Ecto neural progenitor cell (in vitro differentiated cells): ENCODE data around the gene KRTAP1-4.
"Not testable (repeated sequence)": the region's sequence is repeated elsewhere in the genome, so short reads cannot be mapped to it uniquely, and the experiment has no call there.

ENCODE experiments used
- DNase-seq: peaks from one replicate; pipeline ENCODE4 v3.0.0-alpha.2; 2018; ENCODE audit warnings: low spot score

The KRTAP1-4 gene, protein sequence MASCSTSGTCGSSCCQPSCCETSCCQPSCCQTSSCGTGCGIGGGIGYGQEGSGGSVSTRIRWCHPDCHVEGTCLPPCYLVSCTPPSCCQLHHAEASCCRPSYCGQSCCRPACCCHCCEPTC

DNA sequence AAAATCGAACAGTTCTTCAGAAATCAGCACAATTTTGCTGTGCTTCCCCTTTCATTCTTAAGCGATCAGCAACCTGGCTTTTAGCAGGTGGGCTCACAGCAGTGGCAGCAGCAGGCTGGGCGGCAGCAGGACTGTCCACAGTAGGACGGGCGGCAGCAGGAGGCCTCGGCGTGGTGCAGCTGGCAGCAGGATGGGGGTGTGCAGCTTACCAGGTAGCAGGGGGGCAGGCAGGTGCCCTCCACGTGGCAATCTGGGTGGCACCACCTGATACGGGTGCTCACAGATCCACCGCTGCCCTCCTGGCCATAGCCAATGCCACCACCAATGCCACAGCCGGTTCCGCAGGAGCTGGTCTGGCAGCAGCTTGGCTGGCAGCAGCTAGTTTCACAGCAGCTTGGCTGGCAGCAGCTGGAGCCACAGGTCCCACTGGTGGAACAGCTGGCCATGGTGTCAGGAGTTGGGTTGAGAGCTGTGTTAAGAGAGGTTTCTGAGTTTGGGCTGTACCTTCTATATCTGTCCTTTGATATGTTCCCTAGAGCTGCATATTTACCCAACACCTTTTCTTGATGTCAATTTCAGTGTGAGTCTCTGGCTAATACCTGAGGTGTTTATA, at the start of gene KRTAP1-4:
TSS of gene KRTAP1-4 (minus strand) at position 563 of the 613 bp plus-strand sequence. CDS start at position 446, 117 bp downstream.
- no peak for DNase-seq

DNA sequence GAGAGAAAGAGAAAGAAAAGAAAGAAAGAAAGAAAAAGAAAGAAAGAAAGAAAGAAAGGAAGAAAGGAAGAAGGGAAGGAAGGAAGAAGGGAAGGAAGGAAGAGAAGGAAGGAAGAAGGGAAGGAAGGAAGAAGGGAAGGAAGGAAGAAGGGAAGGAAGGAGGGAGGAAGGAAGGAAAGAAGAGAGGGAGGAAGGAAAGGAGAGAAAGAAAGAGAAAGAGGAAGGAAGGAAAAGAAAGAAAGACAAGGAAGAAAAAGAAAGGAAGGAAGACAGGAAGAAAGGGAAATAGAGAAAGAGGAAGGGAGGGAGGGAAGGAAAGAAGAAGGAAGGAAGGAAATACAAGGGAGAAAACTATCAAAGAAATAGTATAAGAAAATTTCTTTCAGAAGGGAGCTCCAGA, 46.8 kb upstream of the KRTAP1-4 start:
- no peak for DNase-seq

DNA sequence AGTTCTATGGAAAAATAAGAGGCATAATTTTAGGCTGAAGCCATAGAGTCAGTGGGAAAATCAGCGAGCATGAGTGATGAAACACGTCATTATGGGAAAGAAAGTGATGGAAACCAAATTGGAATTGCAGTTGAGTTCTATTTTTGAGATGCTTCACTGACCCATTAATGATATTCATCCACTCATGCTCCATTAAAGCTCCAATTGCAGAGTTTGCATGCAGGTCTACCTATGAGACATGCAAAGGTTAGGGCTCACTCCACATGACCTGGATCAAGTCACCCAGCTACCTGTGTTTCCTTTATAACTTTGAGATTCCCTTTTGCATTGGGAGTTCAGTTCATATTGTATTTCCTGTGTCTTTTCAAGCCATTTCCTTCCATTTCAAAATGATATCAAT, 43.7 kb upstream of the KRTAP1-4 start:
- DNase-seq = no peak

DNA sequence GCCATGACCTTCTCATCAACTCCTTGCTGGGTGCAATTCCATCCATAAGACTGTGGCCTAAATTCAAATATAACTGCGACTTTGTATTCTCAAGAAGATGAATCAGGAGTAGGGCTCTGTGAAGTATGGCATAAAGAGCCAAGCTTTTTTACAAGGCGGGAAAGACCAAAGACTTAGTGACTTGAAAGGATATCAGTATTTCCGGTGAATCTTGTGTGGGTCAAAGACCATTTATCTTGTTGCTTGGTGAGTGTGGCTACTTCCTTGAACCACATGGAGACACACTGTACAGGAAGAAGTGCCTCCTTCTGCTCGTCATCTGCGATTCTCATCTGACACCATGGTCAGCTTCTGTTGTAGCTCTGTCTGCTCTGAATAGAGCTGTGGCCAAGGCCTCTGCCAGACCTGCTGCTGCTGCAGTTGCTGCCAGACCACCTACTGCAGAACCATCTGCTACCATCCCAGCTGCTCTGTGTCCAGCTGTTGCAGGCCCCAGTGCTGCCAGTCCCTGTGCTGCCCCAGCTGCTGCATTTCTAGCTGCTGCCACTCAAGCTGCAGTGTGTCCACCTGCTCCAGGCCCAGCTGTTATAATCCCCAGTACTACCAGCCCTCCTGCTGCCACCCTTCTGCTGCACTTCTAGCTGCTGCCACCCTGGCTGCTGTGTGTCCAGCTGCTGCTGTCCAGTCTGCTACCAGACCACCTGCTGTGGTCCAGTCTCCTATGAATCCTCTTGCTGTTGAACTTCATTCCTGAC, 41.8 kb upstream of the KRTAP1-4 start:
- no peak for DNase-seq

DNA sequence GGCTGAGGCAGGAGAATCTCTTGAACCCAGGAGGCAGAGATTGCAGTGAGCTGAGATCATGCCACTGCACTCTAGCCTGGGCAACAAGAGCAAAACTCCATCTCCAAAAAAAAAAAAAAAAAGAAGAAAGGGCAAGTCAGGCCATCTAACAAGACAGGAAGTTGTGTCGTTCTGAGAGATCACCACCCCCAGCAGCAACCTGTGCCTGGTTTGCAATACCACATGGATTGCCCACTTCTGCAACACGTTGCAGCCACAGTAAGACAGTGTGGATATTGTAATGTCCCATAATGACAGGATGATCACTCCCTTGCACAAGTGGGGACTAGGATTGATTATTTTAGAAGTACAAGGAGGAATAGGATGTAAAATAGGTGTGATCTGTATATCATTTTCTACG, 39.0 kb upstream of the KRTAP1-4 start:
- no peak for DNase-seq

DNA sequence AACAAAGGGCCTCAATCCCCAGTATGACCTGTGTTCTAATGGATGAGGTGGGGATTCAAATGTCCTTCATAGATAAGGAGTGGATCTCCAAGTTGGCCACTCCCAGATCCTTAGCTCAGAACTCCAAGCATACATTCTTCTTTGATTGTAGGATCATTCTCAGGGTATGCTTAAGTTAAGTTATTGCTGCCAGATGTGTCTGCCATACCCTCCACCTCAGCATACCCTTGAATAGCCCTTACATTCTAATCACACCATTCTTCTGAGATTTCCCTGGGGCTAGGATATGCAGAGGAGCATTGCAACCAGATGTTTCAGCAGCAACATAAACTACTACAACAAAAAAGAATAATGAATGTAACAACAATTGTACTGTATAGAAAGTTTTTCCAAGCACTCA, 37.3 kb upstream of the KRTAP1-4 start:
- no peak for DNase-seq

DNA sequence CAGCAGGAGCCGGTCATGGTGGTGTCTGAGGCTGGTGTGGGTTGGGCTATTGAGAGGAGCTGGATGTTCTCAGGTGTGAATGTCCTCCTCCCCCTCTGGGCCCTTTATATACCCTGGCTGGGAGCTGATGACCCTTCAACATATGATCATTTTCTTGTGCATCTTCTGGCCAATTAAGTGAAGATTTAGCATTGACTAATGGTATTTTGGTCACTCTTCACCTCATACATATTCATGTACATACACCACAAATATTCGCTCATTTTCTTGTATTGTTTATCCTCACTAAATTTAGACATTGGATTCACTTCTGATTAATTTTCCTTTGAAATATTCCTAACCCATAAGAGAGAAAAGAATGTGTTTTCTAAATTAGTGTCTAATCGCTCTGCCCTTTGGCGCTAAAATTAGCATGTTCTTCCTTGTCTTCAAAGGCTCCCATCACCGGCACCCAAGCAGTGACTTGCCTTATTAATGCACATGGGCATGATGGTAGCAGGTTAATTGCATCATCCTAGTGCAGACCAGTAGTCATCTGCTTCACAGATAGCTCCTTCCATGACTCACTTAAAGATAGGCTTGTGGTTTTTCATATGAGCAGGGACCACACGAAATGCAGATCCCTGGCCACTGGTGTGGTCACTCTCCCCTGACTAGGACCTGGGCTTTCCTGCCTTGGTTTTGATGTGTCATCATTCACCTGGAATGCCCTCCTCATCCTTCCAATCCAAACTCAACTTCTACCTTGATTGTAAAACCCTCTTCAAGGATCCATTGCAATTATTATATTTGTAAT, 36.0 kb upstream of the KRTAP1-4 start, which contains the start of gene KRTAP2-4:
TSS of gene KRTAP2-4 (minus strand) at position 51 of the 796 bp plus-strand sequence. CDS start at position 17, 34 bp downstream.
- DNase-seq = no peak

DNA sequence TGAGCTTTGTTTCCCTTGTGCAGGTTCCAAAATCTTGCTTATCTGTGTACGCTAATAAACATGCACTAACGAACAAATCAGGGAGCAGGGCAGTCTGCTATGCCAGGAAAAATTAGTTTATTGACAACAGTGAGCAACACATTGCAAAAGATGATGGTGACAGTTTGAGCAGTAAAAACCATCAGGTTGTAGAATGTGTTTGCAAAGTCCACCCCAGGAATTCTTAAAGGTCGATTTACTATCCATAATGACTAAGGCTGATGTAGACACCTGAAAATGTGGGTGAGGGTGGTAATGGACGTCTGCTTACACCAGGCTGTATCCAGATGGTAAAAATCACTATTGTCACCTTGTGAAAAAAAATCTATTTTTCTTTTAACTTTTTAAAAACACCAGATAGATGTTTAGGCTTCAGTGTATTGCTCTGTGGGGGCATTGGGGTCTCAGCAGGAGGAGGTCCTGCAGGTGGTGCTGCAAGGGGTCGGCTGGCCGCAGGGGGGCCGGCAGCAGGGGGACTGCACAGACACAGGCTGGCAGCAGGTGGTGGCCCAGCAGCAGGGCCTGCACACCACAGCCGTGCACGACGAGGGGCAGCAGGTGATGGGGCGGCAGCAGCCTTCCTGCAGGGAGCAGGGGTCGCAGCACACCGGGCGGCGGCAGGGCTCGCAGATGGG, 35.2 kb upstream of the KRTAP1-4 start:
- DNase-seq = not testable (repeated sequence)

DNA sequence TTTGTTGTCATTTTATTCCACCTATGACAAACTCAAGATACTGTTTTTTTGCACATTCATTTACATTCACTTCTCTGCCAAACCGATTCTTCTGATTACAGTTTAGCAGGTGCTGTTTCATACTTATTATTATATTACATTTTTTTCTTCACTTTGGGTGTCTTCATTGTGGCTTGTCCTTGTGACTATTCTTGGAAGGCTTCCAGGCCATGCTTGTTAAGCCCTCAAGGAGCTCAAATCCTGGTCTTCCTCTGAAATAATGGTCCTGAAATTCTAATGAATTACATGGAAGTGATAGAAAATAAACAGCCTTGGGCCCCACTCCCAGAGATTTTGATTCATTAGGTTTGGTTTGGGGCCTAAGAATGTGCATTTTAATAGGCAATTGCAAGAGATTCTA, 34.3 kb upstream of the KRTAP1-4 start:
- DNase-seq = no peak

DNA sequence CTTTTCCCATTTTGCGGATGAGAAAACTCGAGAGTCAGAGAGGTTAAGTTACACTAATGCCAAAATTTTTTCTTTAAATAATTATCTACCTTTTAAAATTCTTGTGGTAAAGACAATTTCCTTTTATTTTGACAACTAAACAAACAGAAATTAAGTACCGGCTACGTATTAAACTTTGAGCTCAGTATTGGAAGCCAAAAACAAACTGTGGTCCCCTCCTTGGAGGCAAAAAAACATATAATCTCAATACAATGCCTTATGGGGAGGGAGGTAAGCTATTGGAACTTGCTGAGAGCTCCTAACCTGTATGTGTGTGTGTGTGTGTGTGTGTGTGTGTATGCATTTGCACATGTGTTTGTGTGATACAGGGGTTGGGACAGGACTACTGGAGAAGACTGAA, 33.5 kb upstream of the KRTAP1-4 start:
- no peak for DNase-seq

DNA sequence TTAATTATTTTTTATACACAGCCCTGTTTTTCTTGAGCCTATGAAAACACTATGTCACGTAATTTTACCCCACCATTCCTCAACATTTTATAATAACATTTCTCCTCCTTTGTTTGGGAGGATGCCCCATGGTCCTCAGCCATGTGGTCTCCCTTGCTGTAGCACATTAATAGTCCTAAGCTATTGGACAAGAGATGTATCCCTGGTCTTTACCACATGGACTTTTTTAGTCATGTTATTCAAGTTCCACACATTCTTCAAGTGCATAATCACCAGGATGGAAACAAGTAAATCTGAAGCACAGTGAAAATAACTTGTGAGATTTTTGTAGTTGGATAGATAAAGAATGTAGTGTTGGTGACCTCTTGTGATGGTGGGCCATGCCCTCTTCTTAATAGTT, 32.0 kb upstream of the KRTAP1-4 start:
- DNase-seq = no peak

DNA sequence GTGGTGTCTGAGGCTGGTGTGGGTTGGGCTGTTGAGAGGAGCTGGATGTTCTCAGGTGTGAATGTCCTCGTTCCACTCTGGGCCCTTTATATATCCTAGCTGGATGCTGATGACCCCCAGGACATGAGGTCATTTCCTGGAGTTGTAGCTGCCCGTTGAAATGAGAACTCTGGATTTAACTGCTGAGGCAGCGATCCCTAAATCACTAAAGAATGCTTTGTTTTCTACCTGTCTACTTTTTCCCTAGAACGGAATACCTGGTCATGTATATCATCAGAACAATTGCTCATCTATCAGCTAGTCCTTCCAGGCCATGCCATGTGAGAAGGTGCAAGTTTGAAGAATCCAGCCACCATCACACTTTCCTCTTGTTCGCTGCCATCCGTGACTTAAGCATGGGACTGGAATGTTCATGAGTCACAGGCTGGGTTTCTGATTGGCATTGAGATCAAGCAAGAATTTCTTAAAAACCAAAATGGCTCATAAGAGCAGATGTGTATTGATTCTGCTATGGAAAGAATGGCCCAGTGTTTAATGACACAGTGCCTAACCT, 30.1 kb upstream of the KRTAP1-4 start, which contains the start of gene KRTAP2-3:
TSS of gene KRTAP2-3 (minus strand) at position 63 of the 553 bp plus-strand sequence. CDS start 64 bp downstream, outside the sequence.
- no peak for DNase-seq

DNA sequence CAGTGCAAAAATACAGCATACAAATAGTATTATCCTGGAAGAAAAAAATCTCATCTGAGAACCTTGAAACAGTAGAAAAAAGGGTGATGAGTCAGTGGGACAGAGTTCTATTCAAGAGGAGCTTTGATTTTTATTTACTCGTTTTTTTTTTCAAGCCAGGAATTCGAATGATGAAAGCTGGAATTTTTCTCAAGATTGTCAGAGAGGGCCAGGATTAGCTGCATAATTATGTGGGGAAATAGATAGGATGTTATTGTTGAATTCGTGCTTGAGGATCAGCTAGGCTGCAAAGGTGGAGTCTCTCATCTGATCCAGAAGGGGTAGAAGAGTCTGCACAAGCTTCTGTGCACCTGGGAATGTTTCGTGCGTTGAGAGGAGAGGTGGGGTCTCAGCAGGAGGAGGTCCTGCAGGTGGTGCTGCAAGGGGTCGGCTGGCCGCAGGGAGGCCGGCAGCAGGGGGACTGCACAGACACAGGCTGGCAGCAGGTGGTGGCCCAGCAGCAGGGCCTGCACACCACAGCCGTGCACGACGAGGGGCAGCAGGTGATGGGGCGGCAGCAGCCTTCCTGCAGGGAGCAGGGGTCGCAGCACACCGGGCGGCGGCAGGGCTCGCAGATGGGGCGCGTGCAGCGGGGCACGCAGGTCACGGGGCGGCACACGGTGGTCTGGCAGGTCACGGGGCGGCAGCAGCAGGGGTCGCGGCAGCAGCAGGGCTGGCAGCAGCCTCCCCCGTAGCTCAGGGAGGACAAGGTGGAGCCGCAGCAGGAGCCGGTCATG, 29.5 kb upstream of the KRTAP1-4 start:
- DNase-seq = not testable (repeated sequence)

DNA sequence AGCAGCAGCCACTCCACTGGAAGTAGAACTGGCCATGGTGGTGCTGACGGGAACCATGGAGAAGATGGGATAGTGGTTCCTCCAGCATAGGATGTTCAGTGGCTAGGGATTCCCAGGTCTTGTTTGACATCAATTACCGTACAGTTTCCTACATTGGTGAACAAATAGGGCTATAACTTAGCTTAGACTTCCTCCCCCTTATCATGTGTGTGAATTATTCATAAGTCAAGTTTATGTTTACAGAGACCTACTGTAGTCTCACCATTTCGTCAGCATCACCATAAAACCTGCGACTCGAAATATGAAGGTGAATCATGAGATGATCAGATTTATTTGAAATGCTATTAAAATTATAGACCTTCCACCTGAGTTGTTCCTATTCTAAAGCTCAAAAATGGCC, 28.7 kb upstream of the KRTAP1-4 start:
- DNase-seq = no peak

DNA sequence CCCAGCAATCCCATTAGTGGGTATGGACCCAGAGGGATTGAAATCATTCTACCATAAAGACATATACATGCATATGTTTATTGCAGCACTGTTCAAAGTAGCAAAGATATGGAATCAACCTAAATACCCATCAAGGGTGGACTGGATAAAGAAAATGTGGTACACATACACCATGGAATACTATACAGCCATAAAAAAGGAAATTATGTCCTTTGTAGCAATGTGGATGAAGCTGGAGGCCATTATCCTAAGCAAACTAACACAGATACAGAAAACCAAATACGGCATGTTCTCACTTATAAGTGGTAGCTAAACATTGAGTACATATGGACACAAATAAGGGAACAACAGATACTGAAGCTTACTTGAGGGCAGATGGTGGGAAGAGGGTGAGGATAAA, 27.6 kb upstream of the KRTAP1-4 start:
- DNase-seq = no peak

DNA sequence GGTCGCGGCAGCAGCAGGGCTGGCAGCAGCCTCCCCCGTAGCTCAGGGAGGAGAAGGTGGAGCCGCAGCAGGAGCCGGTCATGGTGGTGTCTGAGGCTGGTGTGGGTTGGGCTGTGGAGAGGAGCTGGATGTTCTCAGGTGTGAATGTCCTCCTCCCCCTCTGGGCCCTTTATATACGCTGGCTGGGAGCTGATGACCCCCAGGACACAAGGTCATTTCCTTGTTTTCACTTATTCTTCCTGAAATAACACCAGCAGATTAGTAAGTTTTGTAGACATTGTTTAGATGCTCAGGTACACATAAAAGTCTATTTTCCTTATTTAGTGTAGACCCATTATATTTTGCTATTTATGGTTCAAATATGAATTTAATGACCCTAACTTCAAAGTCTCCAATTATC, 25.1 kb upstream of the KRTAP1-4 start, which contains the start of gene KRTAP2-2:
TSS of gene KRTAP2-2 (minus strand) at position 101 of the 400 bp plus-strand sequence. CDS start at position 82, 19 bp downstream.
- not testable (repeated sequence) for DNase-seq

DNA sequence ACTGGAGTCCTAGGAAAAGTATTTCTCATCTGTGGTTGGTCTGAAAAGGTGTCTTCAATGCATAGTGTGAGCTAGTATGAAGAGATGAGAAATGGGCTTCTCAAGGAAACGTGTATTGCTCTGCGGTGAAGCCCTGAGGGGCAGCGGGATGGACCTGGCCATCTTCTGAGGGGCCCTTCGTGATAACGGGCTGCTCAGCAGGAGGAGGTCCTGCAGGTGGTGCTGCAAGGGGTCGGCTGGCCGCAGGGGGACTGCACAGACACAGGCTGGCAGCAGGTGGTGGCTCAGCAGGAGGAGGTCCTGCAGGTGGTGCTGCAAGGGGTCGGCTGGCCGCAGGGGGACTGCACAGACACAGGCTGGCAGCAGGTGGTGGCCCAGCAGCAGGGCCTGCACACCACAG, 24.6 kb upstream of the KRTAP1-4 start:
- DNase-seq = not testable (repeated sequence)

DNA sequence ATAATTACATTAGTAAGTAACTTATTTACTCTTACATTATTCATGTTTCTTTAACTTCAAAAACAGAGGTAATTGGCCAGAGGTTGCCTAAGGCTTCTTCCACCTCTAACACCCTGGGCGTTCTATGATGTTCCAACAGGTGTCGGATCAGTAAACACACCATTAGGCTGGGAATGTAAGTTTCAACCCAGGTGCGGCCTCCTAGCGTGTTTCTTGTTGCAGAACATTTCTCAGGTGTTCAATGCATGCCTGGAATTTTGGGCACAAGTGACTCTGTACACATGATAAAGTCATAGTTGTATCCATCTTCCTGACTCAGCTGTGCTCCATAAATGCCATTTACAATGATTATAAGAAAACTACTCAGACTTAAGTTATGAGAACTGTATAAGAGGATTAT, 24.0 kb upstream of the KRTAP1-4 start:
- DNase-seq = no peak

DNA sequence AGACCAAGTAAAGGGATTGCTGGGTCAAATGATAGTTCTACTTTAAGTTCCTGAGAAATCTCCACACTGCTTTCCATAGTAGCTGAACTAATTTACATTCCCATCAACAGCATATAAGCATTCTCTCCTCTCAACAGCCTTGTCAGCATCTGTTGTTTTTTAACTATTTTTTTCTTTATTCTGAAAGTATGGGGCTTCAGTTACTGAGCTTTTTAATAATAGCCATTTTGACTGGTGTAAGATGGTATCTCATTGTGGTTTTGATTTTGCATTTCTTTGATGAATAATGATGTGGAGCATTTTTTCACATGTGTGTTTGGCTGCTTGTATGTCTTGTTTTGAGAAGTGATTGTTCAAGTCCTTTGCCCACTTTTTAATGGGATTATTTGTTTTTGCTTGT, 22.6 kb upstream of the KRTAP1-4 start:
- DNase-seq = no peak

DNA sequence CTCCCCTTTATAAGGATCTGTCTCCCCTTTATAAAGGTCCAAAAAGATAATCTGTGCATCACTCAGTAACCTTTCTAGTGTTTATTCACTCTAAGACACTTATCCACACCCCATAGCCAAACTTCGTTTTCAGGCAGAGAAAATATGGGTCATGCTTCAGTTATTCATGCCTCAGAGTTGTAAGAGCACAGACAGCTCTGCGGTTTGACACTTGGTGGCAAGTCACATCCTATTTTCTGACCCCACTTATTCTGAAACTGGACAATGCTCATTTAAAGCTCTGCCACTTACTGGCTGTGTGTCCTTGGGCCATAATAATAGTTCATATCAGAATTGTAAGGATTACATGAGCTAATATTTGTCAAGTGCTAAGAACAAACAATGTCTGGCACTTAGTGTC, 19.1 kb upstream of the KRTAP1-4 start:
- no peak for DNase-seq

DNA sequence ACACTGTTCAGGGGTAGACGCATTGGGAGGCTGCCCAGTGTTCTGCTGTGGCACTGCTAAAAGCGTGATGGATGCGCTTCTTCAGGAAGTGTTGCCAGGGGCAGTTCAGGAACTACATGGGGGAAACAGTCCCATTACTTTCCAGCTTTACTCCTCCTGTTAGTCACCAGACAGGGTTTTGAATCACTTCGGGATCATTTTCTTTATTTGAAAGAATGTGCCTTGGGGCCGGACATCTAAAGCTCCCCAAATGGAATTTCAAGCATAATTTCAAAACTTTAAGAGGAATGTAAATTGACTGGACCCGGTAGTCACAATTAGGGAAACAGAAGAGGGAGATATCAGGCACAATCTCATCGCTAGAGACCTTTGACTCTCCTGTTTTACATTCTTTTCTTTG, 18.4 kb upstream of the KRTAP1-4 start:
- DNase-seq = no peak
